Neural progenitor cell (in vitro differentiated cells): ENCODE measurements around the gene TEX51. TPM values are rescaled to one million over a fixed set of nuclear protein-coding genes. Genes with fewer than 3 reads are reported as not detected.

ENCODE experiments used
- DNase-seq: peaks from one replicate; pipeline ENCODE4 v3.0.0-alpha.2; 2016; ENCODE audit warnings: low spot score
- H2AFZ ChIP-seq: fragments of 200-600 bp; sonication (generic); replicated peaks from 2 replicates; pipeline ENCODE4 v1.6.1; 2016; ENCODE audit warnings: antibody characterized with exemption
- H3F3A ChIP-seq: fragments of 200-600 bp; sonication (generic); 2 replicates; pipeline ENCODE4 v1.6.1; 2016; ENCODE audit warnings: antibody characterized with exemption, low read depth
- H3K27ac ChIP-seq: fragments of 200-600 bp; sonication (generic); 2 replicates; pipeline ENCODE4 v1.5.1; 2016; ENCODE audit warnings: mild to moderate bottlenecking
- H3K27me3 ChIP-seq: fragments of 200-600 bp; sonication (generic); 2 replicates; pipeline ENCODE4 v1.6.1; 2016; ENCODE audit warnings: mild to moderate bottlenecking, moderate library complexity
- H3K36me3 ChIP-seq: fragments of 200-600 bp; sonication (generic); 2 replicates; pipeline ENCODE4 v1.5.1; 2016
- H3K4me1 ChIP-seq: fragments of 200-600 bp; sonication (generic); 2 replicates; pipeline ENCODE4 v1.6.1; 2016; ENCODE audit warnings: mixed run types
- H3K4me2 ChIP-seq: fragments of 200-600 bp; sonication (generic); 2 replicates; pipeline ENCODE4 v1.6.1; 2016
- H3K4me3 ChIP-seq: fragments of 200-600 bp; sonication (generic); 2 replicates; pipeline ENCODE4 v1.5.1; 2016
- H3K79me2 ChIP-seq: fragments of 200-600 bp; sonication (generic); 2 replicates; pipeline ENCODE4 v1.6.1; 2016; ENCODE audit warnings: low read depth
- H3K9ac ChIP-seq: fragments of 200-600 bp; sonication (generic); 2 replicates; pipeline ENCODE4 v1.6.1; 2016
- H3K9me3 ChIP-seq: fragments of 200-600 bp; sonication (generic); 2 replicates; pipeline ENCODE4 v1.5.1; 2016; ENCODE audit warnings: low read depth
- H4K20me1 ChIP-seq: fragments of 200-600 bp; sonication (generic); 2 replicates; pipeline ENCODE4 v1.6.1; 2016; ENCODE audit warnings: low read depth
- H3K27ac Mint-ChIP-seq: 3 replicates; pipeline ENCODE4 v1.8.0; 2021; ENCODE audit warnings: mixed read lengths
- H3K27me3 Mint-ChIP-seq: 2 replicates; pipeline ENCODE4 v1.8.0; 2022; ENCODE audit warnings: low read depth, mild to moderate bottlenecking, inconsistent platforms, moderate library complexity, mixed read lengths; ENCODE audit not compliant: insufficient read depth
- H3K36me3 Mint-ChIP-seq: 3 replicates; pipeline ENCODE4 v1.8.0; 2021; ENCODE audit warnings: mixed read lengths
- H3K4me1 Mint-ChIP-seq: 3 replicates; pipeline ENCODE4 v1.8.0; 2021; ENCODE audit warnings: mixed read lengths
- H3K4me3 Mint-ChIP-seq: 3 replicates; pipeline ENCODE4 v1.8.0; 2021; ENCODE audit warnings: mild to moderate bottlenecking, moderate library complexity, mixed read lengths
- H3K9me3 Mint-ChIP-seq: 3 replicates; pipeline ENCODE4 v1.8.0; 2020; ENCODE audit warnings: mixed read lengths
- EZH2 ChIP-seq: fragments of 200-600 bp; sonication (generic); IDR thresholded peaks from 2 replicates; pipeline ENCODE4 v1.6.1; 2017; ENCODE audit warnings: antibody characterized with exemption, mild to moderate bottlenecking, moderate library complexity
- EZH2phosphoT487 ChIP-seq: fragments of 200-600 bp; sonication (generic); IDR thresholded peaks from 2 replicates; pipeline ENCODE4 v1.6.1; 2017; ENCODE audit warnings: antibody characterized with exemption
- total RNA-seq: library from RNA; depleted of rRNA; stranded (reverse); fragments of >200 nt; gene quantifications from 2 replicates; pipeline ENCODE4 v1.2.3, GENCODE V29; 2015; ENCODE audit warnings: low replicate concordance
- TF ChIP-seq, protein P1 (sequence below): fragments of 200-600 bp; sonication (generic); IDR thresholded peaks from 2 replicates; pipeline ENCODE4 v1.5.1; 2017; ENCODE audit warnings: antibody characterized with exemption, mild to moderate bottlenecking

Gene TEX51
- total RNA-seq, 1 donor from 2014 or later, result not detected

DNA sequence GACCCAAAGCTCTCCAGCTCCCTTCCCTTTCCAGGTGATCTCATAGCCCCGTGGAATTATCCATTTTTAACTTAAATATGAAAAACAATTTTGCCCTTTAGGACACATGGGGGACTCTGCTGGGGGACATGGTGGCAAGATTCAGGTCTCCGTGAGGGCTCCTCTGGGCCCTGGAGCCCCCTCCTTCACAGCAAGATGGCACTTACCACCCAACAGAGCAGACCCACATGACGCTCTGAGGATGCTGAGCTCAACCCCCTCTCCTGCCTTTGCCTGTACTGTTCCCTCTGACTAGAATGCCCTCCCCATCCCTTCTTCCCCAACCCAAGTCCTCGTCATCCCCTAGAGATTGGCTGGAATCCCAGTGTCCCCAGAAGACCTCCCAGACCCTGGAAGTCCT is 17.2 kb downstream of the TEX51 start:
- Mint-ChIP-seq H3K36me3 (no peaks in the 10 kb centered on the region), H3K27me3 (peaks cover 2% of the 10 kb centered on the region), H3K4me3 (no peak overlapping the region), H3K9me3 (no peaks in the 10 kb centered on the region), H3K27ac (no peak overlapping the region), H3K4me1 (no peaks in the 10 kb centered on the region)
- H3K4me3 ChIP-seq, result no peak overlapping the region
- H3K9ac ChIP-seq, result no peak overlapping the region
- no peaks in the 10 kb centered on the region for H4K20me1 ChIP-seq
- H3F3A ChIP-seq, result no peaks in the 10 kb centered on the region
- no peaks in the 10 kb centered on the region for H3K4me1 ChIP-seq
- H3K36me3 ChIP-seq, result no peaks in the 10 kb centered on the region
- no peak for TF ChIP-seq EZH2phosphoT487
- TF ChIP-seq, protein P1, sequence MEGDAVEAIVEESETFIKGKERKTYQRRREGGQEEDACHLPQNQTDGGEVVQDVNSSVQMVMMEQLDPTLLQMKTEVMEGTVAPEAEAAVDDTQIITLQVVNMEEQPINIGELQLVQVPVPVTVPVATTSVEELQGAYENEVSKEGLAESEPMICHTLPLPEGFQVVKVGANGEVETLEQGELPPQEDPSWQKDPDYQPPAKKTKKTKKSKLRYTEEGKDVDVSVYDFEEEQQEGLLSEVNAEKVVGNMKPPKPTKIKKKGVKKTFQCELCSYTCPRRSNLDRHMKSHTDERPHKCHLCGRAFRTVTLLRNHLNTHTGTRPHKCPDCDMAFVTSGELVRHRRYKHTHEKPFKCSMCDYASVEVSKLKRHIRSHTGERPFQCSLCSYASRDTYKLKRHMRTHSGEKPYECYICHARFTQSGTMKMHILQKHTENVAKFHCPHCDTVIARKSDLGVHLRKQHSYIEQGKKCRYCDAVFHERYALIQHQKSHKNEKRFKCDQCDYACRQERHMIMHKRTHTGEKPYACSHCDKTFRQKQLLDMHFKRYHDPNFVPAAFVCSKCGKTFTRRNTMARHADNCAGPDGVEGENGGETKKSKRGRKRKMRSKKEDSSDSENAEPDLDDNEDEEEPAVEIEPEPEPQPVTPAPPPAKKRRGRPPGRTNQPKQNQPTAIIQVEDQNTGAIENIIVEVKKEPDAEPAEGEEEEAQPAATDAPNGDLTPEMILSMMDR, result no peak
- TF ChIP-seq EZH2, result no peak
- H3K79me2 ChIP-seq, result no peaks in the 10 kb centered on the region
- DNase-seq, result no peak
- H3K4me2 ChIP-seq, result no peak overlapping the region
- no peak overlapping the region for H2AFZ ChIP-seq
- no peak overlapping the region for H3K27ac ChIP-seq
- no peaks in the 10 kb centered on the region for H3K9me3 ChIP-seq
- no peaks in the 10 kb centered on the region for H3K27me3 ChIP-seq

DNA sequence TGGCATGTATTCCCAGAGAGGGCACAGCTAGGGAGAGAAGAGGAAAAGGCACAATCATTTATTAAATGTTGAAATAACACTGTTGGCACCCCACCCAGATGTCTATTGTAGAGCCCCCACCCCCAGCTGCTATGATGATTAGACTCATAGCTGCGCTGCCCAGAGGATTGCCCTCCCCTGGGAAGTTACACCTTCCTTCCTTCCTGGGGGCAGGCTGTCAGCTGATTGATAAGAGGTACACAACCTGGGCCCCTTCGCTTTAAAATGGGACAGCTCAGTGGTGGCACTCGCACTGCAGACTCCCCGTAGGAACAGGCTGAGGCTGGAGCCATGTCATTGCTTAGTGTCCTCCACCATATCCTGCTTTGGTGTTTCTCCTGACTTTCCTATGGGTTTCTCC is 18.1 kb downstream of the TEX51 start:
- H3K36me3 ChIP-seq, result no peaks in the 10 kb centered on the region
- H3K4me1 ChIP-seq, result no peaks in the 10 kb centered on the region
- Mint-ChIP-seq H3K4me3 (no peak overlapping the region), H3K4me1 (no peaks in the 10 kb centered on the region), H3K27me3 (peaks cover 2% of the 10 kb centered on the region), H3K36me3 (no peaks in the 10 kb centered on the region), H3K9me3 (no peaks in the 10 kb centered on the region), H3K27ac (no peak overlapping the region)
- H3F3A ChIP-seq, result no peaks in the 10 kb centered on the region
- no peaks in the 10 kb centered on the region for H3K9me3 ChIP-seq
- H2AFZ ChIP-seq, result no peak overlapping the region
- H3K4me3 ChIP-seq, result no peak overlapping the region
- no peak overlapping the region for H3K4me2 ChIP-seq
- no peak for DNase-seq
- no peaks in the 10 kb centered on the region for H4K20me1 ChIP-seq
- TF ChIP-seq, protein P1, result no peak
- TF ChIP-seq EZH2, result no peak
- no peak for TF ChIP-seq EZH2phosphoT487
- no peaks in the 10 kb centered on the region for H3K79me2 ChIP-seq
- no peak overlapping the region for H3K27ac ChIP-seq
- no peaks in the 10 kb centered on the region for H3K27me3 ChIP-seq
- no peak overlapping the region for H3K9ac ChIP-seq

DNA sequence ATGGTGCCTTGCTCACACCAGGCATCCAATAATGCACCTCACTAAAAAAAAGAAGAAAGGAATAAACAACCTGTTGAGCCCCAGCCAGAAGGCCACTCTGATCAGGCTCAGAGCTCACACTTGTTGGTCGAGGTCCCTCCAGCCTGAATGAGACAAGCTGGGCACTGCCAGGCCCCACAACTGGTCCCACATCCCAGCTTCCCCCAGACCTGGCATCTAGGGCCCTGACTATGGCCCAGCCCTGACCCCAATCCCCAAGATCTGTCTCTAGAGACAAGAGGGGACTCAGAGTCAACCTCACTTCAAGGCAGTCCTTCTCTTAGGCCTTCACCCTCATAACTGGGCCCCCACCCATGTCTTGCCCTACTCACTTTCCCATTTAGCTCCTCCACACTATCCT is 22.4 kb downstream of the TEX51 start:
- Histone ChIP-seq H3K4me3 (no peak overlapping the region), H3K9ac (no peak overlapping the region), H3K9me3 (no peaks in the 10 kb centered on the region), H2AFZ (no peak overlapping the region), H3K27ac (no peak overlapping the region), H3K79me2 (no peaks in the 10 kb centered on the region), H3K27me3 (no peaks in the 10 kb centered on the region), H3F3A (no peaks in the 10 kb centered on the region), H4K20me1 (no peaks in the 10 kb centered on the region), H3K4me2 (no peak overlapping the region), H3K36me3 (no peaks in the 10 kb centered on the region), H3K4me1 (no peaks in the 10 kb centered on the region)
- TF ChIP-seq, protein P1, result no peak
- TF ChIP-seq EZH2, result no peak
- TF ChIP-seq EZH2phosphoT487, result no peak
- H3K4me1 Mint-ChIP-seq, result no peaks in the 10 kb centered on the region
- no peak overlapping the region for H3K27ac Mint-ChIP-seq
- no peak overlapping the region for H3K4me3 Mint-ChIP-seq
- DNase-seq, result no peak
- H3K9me3 Mint-ChIP-seq, result peaks cover 4% of the 10 kb centered on the region
- no peaks in the 10 kb centered on the region for H3K36me3 Mint-ChIP-seq
- no peaks in the 10 kb centered on the region for H3K27me3 Mint-ChIP-seq
